KG1 (cell line): ENCODE results near the gene DHRS11.
A peak's percentile ranks its signal among the peaks of the same experiment; 100 is the strongest.

Source experiments
- DNase-seq: peaks from one replicate; lab custom pipeline; 2025; lab: John Stamatoyannopoulos, UW

DHRS11 gene

DNA sequence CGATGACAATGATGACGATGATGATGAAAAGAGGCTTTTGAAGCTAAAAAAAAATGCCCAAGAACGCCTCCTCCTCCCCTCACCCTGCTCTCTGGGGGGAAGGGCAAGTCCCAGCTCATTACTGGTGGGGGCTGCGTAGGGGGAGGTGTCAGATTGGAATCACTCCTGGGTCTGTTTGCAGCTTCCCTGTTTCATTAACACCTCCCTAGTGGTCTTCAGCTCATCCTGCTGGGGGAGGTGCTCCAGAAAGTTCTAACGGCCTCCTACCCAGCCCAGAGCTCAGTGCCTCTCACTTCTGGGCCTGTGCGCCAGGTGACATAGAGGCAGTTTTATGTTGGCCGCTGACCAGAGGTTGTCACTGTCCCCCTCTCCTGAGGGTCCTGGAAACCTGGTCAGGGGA is 22.4 kb downstream of the DHRS11 start:
- DNase-seq: no peak

- DNase-seq: no peak
Measured at GRCh38 chr17:36614933-36615332, 23.3 kb downstream of the DHRS11 start.

DNA sequence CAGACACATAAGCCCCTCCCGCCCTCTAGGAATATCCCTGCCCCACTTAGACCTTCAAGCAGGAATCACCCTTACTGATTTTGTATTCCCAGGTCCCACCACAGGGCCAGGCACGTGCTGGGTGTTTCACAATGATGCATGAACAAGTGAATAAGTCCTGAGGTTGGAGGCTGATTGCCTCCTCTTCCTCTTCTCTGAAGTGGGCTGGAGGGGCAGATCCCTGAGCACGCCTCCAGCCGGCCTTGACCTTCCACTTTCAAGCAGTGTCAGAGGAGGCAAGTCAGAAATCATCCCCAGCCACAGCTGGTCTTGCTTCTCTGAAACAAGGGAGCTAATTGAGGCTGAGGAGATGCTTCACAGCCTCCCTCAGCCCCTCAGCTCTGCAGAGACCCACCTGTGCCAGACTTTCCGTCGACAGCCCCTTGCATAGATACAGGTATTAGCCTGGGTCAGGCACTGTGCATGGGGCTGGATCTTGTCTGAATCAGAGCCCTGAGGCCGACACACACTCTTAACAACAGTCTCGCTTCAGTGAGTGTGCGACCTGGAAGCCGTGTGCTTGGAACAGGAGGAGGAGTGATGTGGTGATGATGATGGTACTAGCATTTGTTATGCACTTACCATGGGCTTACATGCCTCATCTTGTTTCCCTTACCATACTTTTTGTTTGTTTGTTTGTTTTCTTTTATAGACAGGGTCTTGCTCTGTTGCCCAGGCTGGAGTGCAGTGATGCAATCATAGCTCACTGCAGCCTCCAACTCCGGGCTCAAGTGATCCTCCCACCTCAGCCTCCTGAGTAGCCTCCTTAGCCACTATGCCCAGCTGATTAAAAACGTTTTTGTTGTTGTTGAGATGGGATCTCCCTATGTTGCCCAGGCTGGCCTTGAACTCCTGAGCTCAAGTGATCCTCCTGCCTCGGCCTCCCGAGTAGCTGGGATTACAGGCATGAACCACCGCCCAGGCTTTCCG is 24.7 kb downstream of the DHRS11 start:
- DNase-seq: no peak

DNA sequence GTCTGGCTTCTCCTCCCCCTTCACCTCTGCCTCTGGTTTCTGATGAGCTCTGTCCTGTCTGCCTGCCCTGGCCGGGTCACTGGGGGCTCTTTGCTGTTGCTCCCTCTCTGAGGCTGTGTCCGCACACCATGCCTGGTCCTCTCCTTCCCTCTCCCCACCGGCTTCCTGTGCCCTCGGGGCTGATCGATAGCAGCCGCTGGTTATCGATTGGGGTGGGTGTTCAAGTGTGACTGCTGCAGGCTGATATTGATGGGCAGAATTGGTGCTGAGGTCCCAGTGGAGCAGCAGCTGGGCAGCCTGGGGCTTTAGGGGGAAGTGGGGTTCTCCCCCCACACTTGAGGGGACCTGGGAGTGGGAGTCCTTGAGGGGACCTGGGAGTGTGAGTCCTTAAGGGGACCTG is 26.1 kb downstream of the DHRS11 start:
- no peak for DNase-seq

- no peak for DNase-seq
Measured at GRCh38 chr17:36623281-36623680, 31.6 kb downstream of the DHRS11 start.

GRCh38 chr17:36625188-36625587 is 33.5 kb downstream of the DHRS11 start:
- DNase-seq: no peak

DNA sequence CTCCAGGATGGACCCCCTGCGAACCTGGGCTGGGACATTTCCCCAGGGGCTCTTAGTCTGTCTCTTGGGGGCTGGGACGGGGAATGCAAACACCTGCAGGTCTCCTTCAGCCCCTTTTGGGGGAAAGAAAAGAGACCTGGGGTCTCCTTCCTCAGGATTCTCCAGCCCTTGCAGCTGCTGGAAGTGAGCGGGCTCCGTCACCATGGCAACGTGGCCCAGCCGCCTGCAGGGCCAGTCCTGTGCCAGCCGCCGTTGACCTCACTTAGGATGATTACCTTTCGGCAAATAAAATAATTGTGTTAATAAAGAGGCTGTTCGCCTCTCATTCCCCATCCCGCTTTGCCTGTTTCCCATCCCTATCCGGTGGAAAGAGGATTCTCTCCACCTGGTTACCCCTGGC is 35.4 kb downstream of the DHRS11 start:
- DNase-seq: no peak

- no peak for DNase-seq
Measured at GRCh38 chr17:36628576-36628975, 36.9 kb downstream of the DHRS11 start.

DNA sequence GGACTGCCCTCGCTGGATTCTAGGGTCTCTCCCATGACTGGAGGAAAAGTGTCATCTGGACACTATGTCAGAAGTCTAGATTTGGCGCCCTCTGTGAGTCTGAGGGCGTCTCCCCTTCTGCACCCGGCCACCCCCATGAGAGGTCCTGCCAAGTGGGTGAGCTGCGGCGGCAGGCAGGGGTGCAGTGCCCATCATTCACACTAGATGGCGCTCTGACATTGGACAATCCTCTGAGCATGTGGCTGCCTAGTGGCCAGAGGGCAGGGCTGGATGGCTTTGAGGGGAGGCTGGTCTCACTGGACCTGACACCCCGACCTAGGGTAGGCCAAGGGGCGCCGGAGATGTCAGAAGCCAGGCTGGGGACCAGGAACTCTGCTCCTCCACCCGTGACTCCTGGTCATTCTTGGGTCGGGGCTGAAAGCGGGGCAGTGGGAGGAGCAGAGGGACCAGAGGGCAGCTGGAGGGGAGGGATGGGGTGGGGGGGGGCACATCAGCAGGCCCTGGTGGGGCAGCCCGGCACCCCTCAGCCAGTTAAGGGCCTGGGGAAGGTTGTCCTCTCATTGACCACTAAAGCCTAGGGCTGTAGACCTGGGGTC is 37.7 kb downstream of the DHRS11 start:
- DNase-seq: peak; percentile 50

GRCh38 chr17:36629970-36630502 is 38.4 kb downstream of the DHRS11 start:
- DNase-seq: no peak

- DNase-seq: no peak
Measured at GRCh38 chr17:36631022-36631421, 39.3 kb downstream of the DHRS11 start.

DNA sequence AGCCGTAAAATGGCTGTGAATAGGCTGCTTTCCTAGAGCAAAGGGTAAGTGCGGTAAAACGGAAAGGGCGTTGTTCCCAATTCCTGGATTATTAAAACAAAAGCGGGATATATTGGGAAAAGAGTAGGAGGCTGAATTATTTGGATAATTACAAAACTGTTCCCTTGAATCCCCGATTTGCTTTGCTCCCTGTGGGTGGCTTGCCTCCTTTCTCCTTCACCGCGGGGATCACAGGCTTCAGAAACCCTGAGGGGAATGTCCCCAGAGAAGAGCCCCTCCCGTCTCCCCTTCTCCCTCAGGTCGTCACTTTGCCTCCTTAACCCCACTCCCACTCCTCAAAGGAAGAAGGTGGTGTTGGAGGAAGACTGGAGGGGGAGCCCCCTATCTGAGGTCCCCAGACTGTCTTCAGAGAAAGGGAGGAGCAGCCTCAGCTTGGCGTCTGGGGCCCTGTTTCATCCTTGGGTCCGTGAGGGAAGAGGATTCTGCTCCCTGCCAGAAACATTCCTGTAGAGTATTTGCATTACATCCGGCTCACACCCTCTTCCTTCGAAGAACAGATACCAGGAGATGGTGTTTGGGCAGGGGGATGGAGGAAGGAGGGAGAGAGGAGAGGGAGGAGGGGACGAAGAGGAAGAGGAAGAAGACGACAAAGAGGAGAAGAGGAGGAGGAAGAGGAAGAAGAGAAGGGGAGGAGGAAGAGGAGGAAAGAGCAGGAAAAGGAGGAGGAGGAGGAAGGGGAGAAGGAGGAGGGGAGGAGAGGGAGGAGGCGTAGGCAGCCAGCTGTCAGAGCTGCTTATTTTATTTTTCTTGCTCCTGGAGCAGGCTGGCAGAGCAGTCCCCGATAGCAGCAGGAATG is 41.5 kb downstream of the DHRS11 start:
- DNase-seq: no peak

- no peak for DNase-seq
Measured at GRCh38 chr17:36640346-36640745, 48.7 kb downstream of the DHRS11 start.

DNA sequence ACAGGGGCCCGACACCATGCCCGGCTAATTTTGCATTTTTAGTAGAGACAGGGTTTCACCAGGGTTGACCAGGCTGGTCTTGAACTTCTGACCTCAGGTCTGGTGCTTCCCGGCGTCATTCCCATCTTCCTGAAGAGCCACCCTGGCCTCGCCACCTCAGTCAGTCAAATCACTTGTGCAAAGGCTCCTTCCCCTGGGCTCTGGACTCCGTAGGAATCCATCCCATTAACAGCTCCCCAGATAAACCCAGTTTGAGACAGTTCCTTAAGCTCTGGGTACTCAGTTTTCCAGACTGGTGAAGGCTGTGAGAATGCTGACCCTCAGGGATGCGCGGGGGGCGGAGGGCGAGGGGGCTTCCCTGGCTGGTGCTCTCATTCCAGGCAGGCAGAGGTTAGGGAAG is 49.2 kb downstream of the DHRS11 start:
- DNase-seq: no peak

- DNase-seq: no peak
Measured at GRCh38 chr17:36641331-36641876, 49.7 kb downstream of the DHRS11 start.

- no peak for DNase-seq
Measured at GRCh38 chr17:36641877-36642845, 50.5 kb downstream of the DHRS11 start.

DNA sequence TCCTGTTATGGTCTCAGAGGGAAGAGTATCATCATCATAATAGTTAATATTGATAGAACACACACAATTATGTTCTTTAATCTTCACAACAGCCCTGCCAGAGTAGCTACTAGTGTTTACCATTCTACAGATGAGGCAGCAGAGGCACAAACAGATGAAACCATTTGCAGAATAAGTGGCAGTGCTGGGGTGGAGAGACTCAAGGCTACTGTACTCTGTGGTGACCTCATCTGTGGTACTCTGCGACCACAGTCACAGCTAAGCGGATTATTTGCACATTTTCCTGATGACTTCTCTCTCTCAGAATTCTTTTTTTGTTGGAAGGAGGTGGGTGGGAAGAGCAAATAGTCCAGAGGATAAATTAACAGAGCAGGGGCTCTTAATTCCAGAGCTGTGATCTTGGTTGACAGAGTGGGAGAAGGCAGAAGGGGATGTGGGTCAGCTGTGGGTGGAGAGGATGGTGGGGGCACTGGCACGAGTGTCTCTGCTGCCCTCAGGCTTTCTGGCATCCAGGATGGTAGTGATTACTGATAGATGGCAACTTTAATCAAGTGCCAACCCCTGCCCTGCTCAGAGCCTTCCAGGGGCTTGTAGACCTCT is 51.5 kb downstream of the DHRS11 start:
- DNase-seq: no peak

DNA sequence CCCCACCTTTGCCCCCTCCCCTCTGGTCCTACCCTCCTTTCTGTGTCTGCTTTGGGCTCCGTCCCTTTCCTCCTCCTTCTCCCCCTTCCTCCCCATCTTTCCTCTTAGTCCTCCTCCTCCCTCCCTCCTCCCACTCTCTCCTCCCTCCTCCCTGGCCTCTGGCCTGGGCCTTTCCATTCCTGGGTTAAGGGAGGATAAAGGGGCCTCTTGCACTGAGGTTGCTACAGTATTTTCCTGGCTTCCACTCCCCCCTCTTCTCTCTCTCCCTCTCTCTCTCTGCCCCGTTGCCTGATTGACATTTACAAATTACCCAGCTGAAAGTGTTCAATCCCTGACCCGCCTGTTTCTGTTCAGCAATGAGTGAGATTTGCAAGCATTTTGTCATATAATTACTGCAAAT is 53.7 kb downstream of the DHRS11 start:
- DNase-seq: no peak

- no peak for DNase-seq
Measured at GRCh38 chr17:36647636-36648035, 56.0 kb downstream of the DHRS11 start.

- no peak for DNase-seq
Measured at GRCh38 chr17:36650096-36650775, 58.6 kb downstream of the DHRS11 start.
